A549 treated with Hydrocortisone at 1 μM for 4 hours (cell line): ENCODE data around the gene POTED. TPM values are rescaled to one million over a fixed set of nuclear protein-coding genes. Genes with fewer than 3 reads are reported as not detected.

Experiments used
- total RNA-seq: library from RNA; stranded (reverse); fragments of 200-300 nt; extraction: Qiagen RNA extraction; gene quantifications from 5 replicates; pipeline ENCODE4 v1.2.3, GENCODE V29; 2022

POTED gene
- not detected in 5 replicates for total RNA-seq

GRCh38 chr21:13609477-13609876 is at the start of gene POTED:
POTED (plus strand) TSS chr21:13609777; CDS start chr21:13610229, 452 bp downstream.

